Sigmoid colon (tissue), 4 donors: Measurements from ENCODE around the gene RAP1GDS1.

Experiments used
- CTCF ChIP-seq, 4 experiments: fragments of 450-650 bp in 3 of 4; fragments of 200-600 bp in 1 of 4; IDR thresholded peaks; one replicate each; pipeline ENCODE4 v1.5.1; 2016 to 2019; ENCODE audit warnings: antibody characterized with exemption in 4 of 4, mild to moderate bottlenecking in 3 of 4, moderate library complexity in 2 of 4
- POLR2AphosphoS5 ChIP-seq, 4 donors: sonication (generic); formaldehyde crosslinking; IDR thresholded peaks; one replicate each; pipeline ENCODE4 v1.6.1; 2017; ENCODE audit warnings: antibody characterized with exemption in 4 of 4

DNA sequence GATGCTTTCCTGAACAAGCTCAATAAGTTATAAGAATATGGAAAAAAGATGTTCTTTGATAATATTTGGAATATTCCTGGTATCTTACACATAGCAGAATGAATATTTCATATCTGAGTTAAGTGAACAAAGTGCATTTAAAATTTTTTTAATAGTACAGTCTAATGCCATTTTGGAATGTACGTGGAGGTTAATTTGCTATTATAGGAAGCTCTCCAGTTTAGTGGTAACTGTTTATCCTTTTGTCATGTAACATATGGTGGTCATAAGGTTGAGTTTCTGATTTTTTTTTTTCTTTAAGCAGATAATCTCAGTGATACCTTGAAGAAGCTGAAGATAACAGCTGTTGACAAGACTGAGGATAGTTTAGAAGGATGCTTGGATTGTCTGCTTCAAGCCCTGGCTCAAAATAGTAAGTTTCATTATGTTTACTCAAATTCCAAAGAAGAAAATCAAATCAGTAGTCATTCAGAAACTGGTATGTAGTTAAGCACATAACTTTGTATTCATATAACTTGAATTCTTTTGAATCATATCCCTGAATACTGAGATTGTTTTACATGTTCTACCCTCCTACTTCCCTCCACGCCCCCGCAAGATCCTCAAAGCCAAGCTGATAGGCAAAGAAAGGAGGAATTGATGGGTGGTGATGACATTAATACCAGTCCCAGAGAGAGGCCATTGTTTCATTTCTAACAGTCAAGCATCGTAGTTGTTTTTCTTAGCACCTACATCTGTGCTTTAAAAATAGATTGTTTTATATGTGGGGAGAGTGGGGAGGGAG lies 32.1 kb downstream of the RAP1GDS1 start:
- no peak for TF ChIP-seq CTCF (IDR thresholded peaks at IDR 0.05)
- TF ChIP-seq POLR2AphosphoS5 (IDR thresholded peaks at IDR 0.05) = no peak
